ENCODE measurements around the gene ERBB4.

The ERBB4 gene

GRCh38 chr2:211376410-211376809 lies 1162.2 kb downstream of the ERBB4 start:
- no peak for DNase-seq

GRCh38 chr2:211373203-211373602 lies 1165.4 kb downstream of the ERBB4 start:
- no peak for DNase-seq

GRCh38 chr2:211371465-211371864 lies 1167.1 kb downstream of the ERBB4 start:
- DNase-seq = no peak

- no peak for DNase-seq
Measured at GRCh38 chr2:211368467-211368866, 1170.1 kb downstream of the ERBB4 start.

GRCh38 chr2:211367711-211368110 lies 1170.9 kb downstream of the ERBB4 start:
- no peak for DNase-seq

GRCh38 chr2:211367293-211367692 lies 1171.3 kb downstream of the ERBB4 start:
- no peak for DNase-seq

- DNase-seq = no peak
Measured at GRCh38 chr2:211364911-211365310, 1173.7 kb downstream of the ERBB4 start.

- DNase-seq = no peak
Measured at GRCh38 chr2:211361383-211361782, 1177.2 kb downstream of the ERBB4 start.

- DNase-seq = no peak
Measured at GRCh38 chr2:211359347-211359746, 1179.3 kb downstream of the ERBB4 start.

- no peak for DNase-seq
Measured at GRCh38 chr2:211358504-211358903, 1180.1 kb downstream of the ERBB4 start.

GRCh38 chr2:211354481-211354880 lies 1184.1 kb downstream of the ERBB4 start:
- no peak for DNase-seq

- DNase-seq = no peak
Measured at GRCh38 chr2:211351987-211352386, 1186.6 kb downstream of the ERBB4 start.

- no peak for DNase-seq
Measured at GRCh38 chr2:211349031-211349430, 1189.6 kb downstream of the ERBB4 start.

- no peak for DNase-seq
Measured at GRCh38 chr2:211347328-211347727, 1191.3 kb downstream of the ERBB4 start.

- DNase-seq = no peak
Measured at GRCh38 chr2:211344289-211344688, 1194.3 kb downstream of the ERBB4 start.

- no peak for DNase-seq
Measured at GRCh38 chr2:211333377-211333776, 1205.2 kb downstream of the ERBB4 start.

GRCh38 chr2:211331736-211332135 lies 1206.9 kb downstream of the ERBB4 start:
- no peak for DNase-seq

- DNase-seq = no peak
Measured at GRCh38 chr2:211329882-211330281, 1208.7 kb downstream of the ERBB4 start.

- DNase-seq = no peak
Measured at GRCh38 chr2:211329421-211329820, 1209.2 kb downstream of the ERBB4 start.

- no peak for DNase-seq
Measured at GRCh38 chr2:211328126-211328525, 1210.5 kb downstream of the ERBB4 start.

All from inflammatory macrophage (primary cell).